A673 (cell line): ENCODE measurements around the gene CLASP2. TPM values are rescaled to one million over a fixed set of nuclear protein-coding genes. Genes with fewer than 3 reads are reported as not detected.

Source experiments
- BruUV-seq: library from RNA; stranded (reverse); fragments of 400-500 nt; replicated peaks from 2 replicates; lab custom pipeline; 2021; lab: Mats Ljungman, UMichigan
- CTCF ChIA-PET: fragments of 300-600 bp; sonication (Branson Sonifier 250); formaldehyde crosslinking; loops from one replicate; lab custom pipeline; 2022; ENCODE audit warnings: antibody characterized with exemption; lab: Charles Lee
- POLR2A ChIA-PET: fragments of 300-600 bp; sonication (Branson Sonifier 250); formaldehyde crosslinking; loops from one replicate; lab custom pipeline; 2022; ENCODE audit warnings: antibody characterized with exemption; ENCODE audit not compliant: low non-redundant PET; lab: Charles Lee
- DNase-seq: peaks from one replicate; pipeline ENCODE4 v3.0.0-alpha.2; 2015; ENCODE audit warnings: low spot score
- H3K27ac ChIP-seq: fragments of 200-600 bp; sonication (generic); 2 replicates; pipeline ENCODE4 v1.5.1; 2016; ENCODE audit warnings: mixed run types, low read depth, mild to moderate bottlenecking, mixed read lengths, antibody characterized with exemption, low read length; ENCODE audit not compliant: poor library complexity, severe bottlenecking
- H3K27me3 ChIP-seq: fragments of 200-600 bp; sonication (generic); replicated peaks from 2 replicates; pipeline ENCODE4 v1.6.1; 2017; ENCODE audit warnings: mixed run types, low read depth, mild to moderate bottlenecking, mixed read lengths, antibody characterized with exemption, low read length; ENCODE audit not compliant: insufficient read depth, poor library complexity
- H3K36me3 ChIP-seq: fragments of 200-600 bp; sonication (generic); 2 replicates; pipeline ENCODE4 v1.6.1; 2016; ENCODE audit warnings: mixed run types, mild to moderate bottlenecking, mixed read lengths, antibody characterized with exemption, low read length; ENCODE audit not compliant: insufficient read depth, poor library complexity, severe bottlenecking
- H3K4me1 ChIP-seq: fragments of 200-600 bp; sonication (generic); 2 replicates; pipeline ENCODE4 v1.6.1; 2017; ENCODE audit warnings: mixed run types, mild to moderate bottlenecking, mixed read lengths, antibody characterized with exemption, low read length; ENCODE audit not compliant: insufficient read depth, poor library complexity, severe bottlenecking
- H3K4me3 ChIP-seq: fragments of 200-600 bp; sonication (generic); 2 replicates; pipeline ENCODE4 v1.5.1; 2016; ENCODE audit warnings: low read depth, mixed run types, mild to moderate bottlenecking, mixed read lengths, low read length; ENCODE audit not compliant: poor library complexity, severe bottlenecking
- H3K9me3 ChIP-seq: fragments of 200-600 bp; sonication (generic); 2 replicates; pipeline ENCODE4 v1.6.1; 2016; ENCODE audit warnings: mixed run types, low read depth, mild to moderate bottlenecking, mixed read lengths, antibody characterized with exemption, low read length; ENCODE audit not compliant: poor library complexity, severe bottlenecking
- EZH2 ChIP-seq: fragments of 200-600 bp; sonication (generic); IDR thresholded peaks from 2 replicates; pipeline ENCODE4 v1.6.1; 2017; ENCODE audit warnings: borderline replicate concordance, low read depth, mild to moderate bottlenecking, mixed read lengths, antibody characterized with exemption, low read length; ENCODE audit not compliant: poor library complexity, severe bottlenecking
- intact Hi-C: fragments of 100-400 bp; cut with micrococcal nuclease; formaldehyde crosslinking; loops from one replicate; pipeline ENCODE4 v1.10.0; 2022; ENCODE audit not compliant: unreplicated experiment
- total RNA-seq: library from RNA; stranded (reverse); gene quantifications from 2 replicates; pipeline ENCODE4 v1.2.3, GENCODE V29; 2021
- TF ChIP-seq, protein P1 (sequence below): fragments of 300-800, 200-600 bp; sonication (generic); conservative IDR thresholded peaks from 2 replicates; pipeline ENCODE4 v1.5.1; 2017; ENCODE audit warnings: low read depth, mild to moderate bottlenecking, antibody characterized with exemption, low read length, moderate library complexity, mixed read lengths

The CLASP2 gene
- total RNA-seq, 1 experiment from 2014 or later: 67.4 TPM

- ChIA-PET CTCF (no interaction called here), POLR2A (interaction anchor here (0.7 kb wide), 1 partner anchor 213 kb away, joined by 4 read pairs; no protein-coding TSS in a partner anchor)
- TF ChIP-seq, protein P1, sequence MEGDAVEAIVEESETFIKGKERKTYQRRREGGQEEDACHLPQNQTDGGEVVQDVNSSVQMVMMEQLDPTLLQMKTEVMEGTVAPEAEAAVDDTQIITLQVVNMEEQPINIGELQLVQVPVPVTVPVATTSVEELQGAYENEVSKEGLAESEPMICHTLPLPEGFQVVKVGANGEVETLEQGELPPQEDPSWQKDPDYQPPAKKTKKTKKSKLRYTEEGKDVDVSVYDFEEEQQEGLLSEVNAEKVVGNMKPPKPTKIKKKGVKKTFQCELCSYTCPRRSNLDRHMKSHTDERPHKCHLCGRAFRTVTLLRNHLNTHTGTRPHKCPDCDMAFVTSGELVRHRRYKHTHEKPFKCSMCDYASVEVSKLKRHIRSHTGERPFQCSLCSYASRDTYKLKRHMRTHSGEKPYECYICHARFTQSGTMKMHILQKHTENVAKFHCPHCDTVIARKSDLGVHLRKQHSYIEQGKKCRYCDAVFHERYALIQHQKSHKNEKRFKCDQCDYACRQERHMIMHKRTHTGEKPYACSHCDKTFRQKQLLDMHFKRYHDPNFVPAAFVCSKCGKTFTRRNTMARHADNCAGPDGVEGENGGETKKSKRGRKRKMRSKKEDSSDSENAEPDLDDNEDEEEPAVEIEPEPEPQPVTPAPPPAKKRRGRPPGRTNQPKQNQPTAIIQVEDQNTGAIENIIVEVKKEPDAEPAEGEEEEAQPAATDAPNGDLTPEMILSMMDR: no peak
- no peak for TF ChIP-seq EZH2
- Histone ChIP-seq H3K9me3 (no peaks in the 10 kb centered on the region), H3K36me3 (peaks cover 15% of the 10 kb centered on the region), H3K4me3 (no peak overlapping the region), H3K27ac (no peak overlapping the region), H3K27me3 (no peaks in the 10 kb centered on the region), H3K4me1 (no peaks in the 10 kb centered on the region)
- no peak for DNase-seq
- intact Hi-C loops: no loop called here
- BruUV-seq: no TSS peak
These were observed 180.9 kb downstream of the CLASP2 start for GRCh38 chr3:33537133-33537532.

- BruUV-seq: no TSS peak
- POLR2A ChIA-PET: no interaction called here
- TF ChIP-seq, protein P1: no peak
- TF ChIP-seq EZH2: no peak
- Histone ChIP-seq H3K9me3 (peaks cover 15% of the 10 kb centered on the region), H3K4me1 (no peaks in the 10 kb centered on the region), H3K36me3 (peaks cover 8% of the 10 kb centered on the region), H3K27ac (no peak overlapping the region), H3K4me3 (no peak overlapping the region), H3K27me3 (no peaks in the 10 kb centered on the region)
- DNase-seq: no peak
- CTCF ChIA-PET: no interaction called here
- intact Hi-C loops: no loop called here
These were observed 191.3 kb downstream of the CLASP2 start for GRCh38 chr3:33526787-33527186.

GRCh38 chr3:33525232-33525631, 192.8 kb downstream of the CLASP2 start:
- H3K27ac ChIP-seq: no peak overlapping the region
- H3K4me1 ChIP-seq: no peaks in the 10 kb centered on the region
- ChIA-PET CTCF (no interaction called here), POLR2A (no interaction called here)
- H3K9me3 ChIP-seq: peaks cover 15% of the 10 kb centered on the region
- no peaks in the 10 kb centered on the region for H3K27me3 ChIP-seq
- intact Hi-C loops: no loop called here
- no peak overlapping the region for H3K4me3 ChIP-seq
- no TSS peak for BruUV-seq
- H3K36me3 ChIP-seq: peaks cover 8% of the 10 kb centered on the region
- TF ChIP-seq EZH2: no peak
- TF ChIP-seq, protein P1: no peak
- no peak for DNase-seq
